Mesenchymal stem cell (in vitro differentiated cells and primary cell): ENCODE data around the gene SMAP1.
A peak's percentile ranks its signal among the peaks of the same experiment; 100 is the strongest.

Experiments used
- DNase-seq: peaks from one replicate; pipeline ENCODE4 v3.0.0-alpha.2; 2013
- H2AFZ ChIP-seq: one replicate; pipeline ENCODE4 v1.6.1; 2013; ENCODE audit warnings: low read depth, mild to moderate bottlenecking, control low read depth, inconsistent platforms, low read length, moderate library complexity
- H2AK5ac ChIP-seq: 2 replicates; pipeline ENCODE4 v1.6.1; 2013; ENCODE audit warnings: low read length, moderate library complexity, mild to moderate bottlenecking, inconsistent platforms; ENCODE audit not compliant: severe bottlenecking
- H2BK120ac ChIP-seq: one replicate; pipeline ENCODE4 v1.6.1; 2013; ENCODE audit warnings: low read depth, mild to moderate bottlenecking, inconsistent platforms, low read length, moderate library complexity
- H2BK12ac ChIP-seq, 2 experiments: one replicate each; pipeline ENCODE4 v1.6.1; 2013; ENCODE audit warnings: inconsistent platforms in 2 of 2, low read length in 2 of 2, mild to moderate bottlenecking in 2 of 2, moderate library complexity in 2 of 2, control low read depth in 1 of 2
- H2BK15ac ChIP-seq: one replicate; pipeline ENCODE4 v1.6.1; 2013; ENCODE audit warnings: mild to moderate bottlenecking, low read depth, inconsistent platforms; ENCODE audit not compliant: poor library complexity, severe bottlenecking
- H2BK5ac ChIP-seq: 2 replicates; pipeline ENCODE4 v1.6.1; 2013; ENCODE audit warnings: low read depth, mild to moderate bottlenecking, low read length, control low read depth, inconsistent platforms; ENCODE audit not compliant: poor library complexity, severe bottlenecking
- H3K14ac ChIP-seq, 2 experiments: one replicate each; pipeline ENCODE4 v1.6.1; 2013; ENCODE audit warnings: inconsistent platforms in 2 of 2, low read length in 2 of 2, control low read depth in 1 of 2, mild to moderate bottlenecking in 1 of 2, moderate library complexity in 1 of 2
- H3K18ac ChIP-seq, 2 experiments: one replicate each; pipeline ENCODE4 v1.6.1; 2013; ENCODE audit warnings: inconsistent platforms in 2 of 2, low read length in 2 of 2, control low read depth in 1 of 2, low read depth in 1 of 2, mild to moderate bottlenecking in 1 of 2
- H3K23ac ChIP-seq, 2 experiments: one replicate each; pipeline ENCODE4 v1.6.1; 2013; ENCODE audit warnings: inconsistent platforms in 2 of 2, low read length in 2 of 2, mild to moderate bottlenecking in 2 of 2, moderate library complexity in 2 of 2, control low read depth in 1 of 2
- H3K27ac ChIP-seq: 2 replicates; pipeline ENCODE4 v1.5.1; 2013; ENCODE audit warnings: mild to moderate bottlenecking, moderate library complexity, low read length, control low read depth, inconsistent platforms; ENCODE audit not compliant: poor library complexity, severe bottlenecking
- H3K27me3 ChIP-seq, 2 experiments: 2 replicates each; pipeline versions ENCODE4 v1.6.1 to v1.7.0; 2013; ENCODE audit warnings: low read length in 2 of 2, mild to moderate bottlenecking in 2 of 2, moderate library complexity in 2 of 2, control low read depth in 1 of 2, inconsistent platforms in 1 of 2; ENCODE audit not compliant: control insufficient read depth in 1 of 2, insufficient read depth in 1 of 2
- H3K36me3 ChIP-seq, 2 experiments: 2 replicates each; pipeline versions ENCODE4 v1.6.1 to v1.7.0; 2013; ENCODE audit warnings: low read length in 2 of 2, control low read depth in 1 of 2, inconsistent platforms in 1 of 2, low read depth in 1 of 2, mild to moderate bottlenecking in 1 of 2; ENCODE audit not compliant: insufficient read depth in 2 of 2, control insufficient read depth in 1 of 2
- H3K4ac ChIP-seq, 2 experiments: one replicate each; pipeline ENCODE4 v1.6.1; 2013; ENCODE audit warnings: inconsistent platforms in 2 of 2, low read length in 2 of 2, mild to moderate bottlenecking in 2 of 2, moderate library complexity in 2 of 2, control low read depth in 1 of 2, low read depth in 1 of 2
- H3K4me1 ChIP-seq: 2 replicates; pipeline ENCODE4 v1.6.1; 2013; ENCODE audit warnings: low read depth, low read length, control low read depth; ENCODE audit not compliant: control insufficient read depth, insufficient read depth
- H3K4me2 ChIP-seq: 2 replicates; pipeline ENCODE4 v1.6.1; 2013; ENCODE audit warnings: low read length, mild to moderate bottlenecking, inconsistent platforms; ENCODE audit not compliant: poor library complexity, severe bottlenecking
- H3K4me3 ChIP-seq, 2 experiments: 2 replicates each; pipeline versions ENCODE4 v1.5.1 to v1.7.0; 2013; ENCODE audit warnings: low read length in 2 of 2, mild to moderate bottlenecking in 2 of 2, control low read depth in 1 of 2, low read depth in 1 of 2; ENCODE audit not compliant: insufficient read depth in 1 of 2
- H3K79me1 ChIP-seq: replicated peaks from 2 replicates; pipeline ENCODE4 v1.6.1; 2013; ENCODE audit warnings: mild to moderate bottlenecking, control low read depth, low read length, inconsistent platforms; ENCODE audit not compliant: poor library complexity, severe bottlenecking
- H3K9ac ChIP-seq: 2 replicates; pipeline ENCODE4 v1.7.0; 2013; ENCODE audit warnings: mild to moderate bottlenecking, low read length, moderate library complexity
- H3K9me3 ChIP-seq: 2 replicates; pipeline ENCODE4 v1.7.0; 2013; ENCODE audit warnings: mild to moderate bottlenecking, low read length; ENCODE audit not compliant: control insufficient read depth
- H4K8ac ChIP-seq: one replicate; pipeline ENCODE4 v1.6.1; 2013; ENCODE audit warnings: inconsistent platforms, mild to moderate bottlenecking, low read length, moderate library complexity
- H4K91ac ChIP-seq: one replicate; pipeline ENCODE4 v1.6.1; 2013; ENCODE audit warnings: mild to moderate bottlenecking, low read length, inconsistent platforms
- WGBS: methylation state at CpG from one replicate; pipeline ENCODE4 v1.1.7; 2013; ENCODE audit warnings: mixed read lengths; 5-methylcytosine and 5-hydroxymethylcytosine counted together

The SMAP1 gene

GRCh38 chr6:70852667-70853246 lies 185.1 kb downstream of the SMAP1 start:
- Histone ChIP-seq H2BK5ac (no peak overlapping the region), H3K4me1 (no peaks in the 10 kb centered on the region), H3K27me3 (no peaks in the 10 kb centered on the region), H3K23ac (no peak overlapping the region), H2AFZ (no peak overlapping the region), H4K8ac (no peak overlapping the region), H2BK15ac (no peak overlapping the region), H2BK120ac (no peak overlapping the region), H3K4me3 (no peak overlapping the region), H3K9ac (no peak overlapping the region), H3K14ac (no peak overlapping the region), H3K27ac (no peak overlapping the region), H3K4ac (no peak overlapping the region), H3K4me2 (no peak overlapping the region), H3K9me3 (no peaks in the 10 kb centered on the region), H2BK12ac (no peak overlapping the region), H3K36me3 (peaks cover under 1 to 17% of the 10 kb centered on the region in 2 experiments), H3K18ac (no peak overlapping the region), H4K91ac (no peak overlapping the region), H2AK5ac (no peak overlapping the region), H3K79me1 (peaks cover 2% of the 10 kb centered on the region)
- DNase-seq: no peak

GRCh38 chr6:70857387-70858077 lies 189.8 kb downstream of the SMAP1 start:
- no peak overlapping the region for H3K4me3 ChIP-seq
- H2BK12ac ChIP-seq: no peak overlapping the region
- no peak overlapping the region for H4K91ac ChIP-seq
- H3K36me3 ChIP-seq: peaks cover 4 to 47% of the 10 kb centered on the region in 2 experiments
- H3K27ac ChIP-seq: no peak overlapping the region
- H3K27me3 ChIP-seq: no peaks in the 10 kb centered on the region
- H2BK5ac ChIP-seq: no peak overlapping the region
- no peak overlapping the region for H3K18ac ChIP-seq
- no peak overlapping the region for H3K23ac ChIP-seq
- no peak overlapping the region for H3K9ac ChIP-seq
- H2AFZ ChIP-seq: no peak overlapping the region
- no peak overlapping the region for H2AK5ac ChIP-seq
- no peak overlapping the region for H2BK15ac ChIP-seq
- no peak overlapping the region for H3K4ac ChIP-seq
- no peaks in the 10 kb centered on the region for H3K4me1 ChIP-seq
- H3K9me3 ChIP-seq: no peaks in the 10 kb centered on the region
- peak overlapping the region in 1 of 2 experiments; percentile 86 for H3K14ac ChIP-seq
- H4K8ac ChIP-seq: no peak overlapping the region
- H3K4me2 ChIP-seq: no peak overlapping the region
- WGBS: 100% methylated on average over 4 of the region's 5 CpGs
- no peak overlapping the region for H2BK120ac ChIP-seq
- no peak for DNase-seq
- H3K79me1 ChIP-seq: peaks cover 2% of the 10 kb centered on the region

- DNase-seq: no peak
- WGBS: no CpG with 5 or more reads among the region's 1 CpG
Observed at GRCh38 chr6:70860045-70860444, 192.4 kb downstream of the SMAP1 start.

GRCh38 chr6:70860920-70861319 lies 193.2 kb downstream of the SMAP1 start:
- H3K9ac ChIP-seq: no peak overlapping the region
- no peak overlapping the region for H3K27ac ChIP-seq
- H3K9me3 ChIP-seq: no peaks in the 10 kb centered on the region
- no peak overlapping the region for H3K4me3 ChIP-seq
- peaks cover 4 to 34% of the 10 kb centered on the region in 2 experiments for H3K36me3 ChIP-seq
- H3K79me1 ChIP-seq: no peaks in the 10 kb centered on the region
- no peak overlapping the region for H4K91ac ChIP-seq
- H3K4me2 ChIP-seq: no peak overlapping the region
- H3K23ac ChIP-seq: no peak overlapping the region
- H2BK15ac ChIP-seq: no peak overlapping the region
- no CpG with 5 or more reads among the region's 1 CpG for WGBS
- no peak overlapping the region for H3K4ac ChIP-seq
- DNase-seq: no peak
- H3K14ac ChIP-seq: no peak overlapping the region
- no peak overlapping the region for H2BK120ac ChIP-seq
- no peak overlapping the region for H2BK12ac ChIP-seq
- H2AK5ac ChIP-seq: no peak overlapping the region
- no peaks in the 10 kb centered on the region for H3K27me3 ChIP-seq
- H3K4me1 ChIP-seq: no peaks in the 10 kb centered on the region
- H4K8ac ChIP-seq: no peak overlapping the region
- no peak overlapping the region for H3K18ac ChIP-seq
- no peak overlapping the region for H2AFZ ChIP-seq
- no peak overlapping the region for H2BK5ac ChIP-seq

More at GRCh38 chr6:70860045-70860444, 192.4 kb downstream of the SMAP1 start:
- no peak overlapping the region for H3K9ac ChIP-seq
- no peak overlapping the region for H4K91ac ChIP-seq
- H3K36me3 ChIP-seq: peaks cover 4 to 36% of the 10 kb centered on the region in 2 experiments
- no peak overlapping the region for H2AK5ac ChIP-seq
- H2BK12ac ChIP-seq: no peak overlapping the region
- no peak overlapping the region for H3K4me3 ChIP-seq
- no peak overlapping the region for H3K14ac ChIP-seq
- no peaks in the 10 kb centered on the region for H3K4me1 ChIP-seq
- H3K4ac ChIP-seq: no peak overlapping the region
- H3K27ac ChIP-seq: no peak overlapping the region
- no peak overlapping the region for H3K4me2 ChIP-seq
- H2AFZ ChIP-seq: no peak overlapping the region
- no peak overlapping the region for H2BK5ac ChIP-seq
- no peak overlapping the region for H3K18ac ChIP-seq
- no peaks in the 10 kb centered on the region for H3K9me3 ChIP-seq
- no peaks in the 10 kb centered on the region for H3K79me1 ChIP-seq
- no peak overlapping the region for H2BK15ac ChIP-seq
- H4K8ac ChIP-seq: no peak overlapping the region
- H3K23ac ChIP-seq: peak overlapping the region in 1 of 2 experiments; percentile 59
- H3K27me3 ChIP-seq: no peaks in the 10 kb centered on the region
- no peak overlapping the region for H2BK120ac ChIP-seq
